8988T (cell line): ENCODE measurements around the gene ZNF418.
"Not testable (repeated sequence)": the region's sequence is repeated elsewhere in the genome, so short reads cannot be mapped to it uniquely, and the experiment has no call there.

Source experiments
- DNase-seq: peaks from one replicate; pipeline ENCODE4 v3.0.0; 2011

Gene ZNF418

GRCh38 chr19:57934820-57935665, at the start of gene ZNF418:
TSS of gene ZNF418 (minus strand) at chr19:57935402. CDS start at chr19:57933822, 1,580 bp downstream.
- DNase-seq, result no peak

- DNase-seq, result no peak
Observed at GRCh38 chr19:57978586-57979289, 43.5 kb upstream of the ZNF418 start.

- DNase-seq, result no peak
Observed at GRCh38 chr19:57974434-57974833, 39.2 kb upstream of the ZNF418 start, which contains the start of gene C19orf18. TSS of gene C19orf18 (minus strand) at chr19:57974534. CDS start at chr19:57974432, 102 bp downstream.

- DNase-seq, result no peak
Observed at GRCh38 chr19:57964761-57965160, 29.6 kb upstream of the ZNF418 start.

- no peak for DNase-seq
Observed at GRCh38 chr19:57961785-57962184, 26.6 kb upstream of the ZNF418 start.

GRCh38 chr19:57954996-57955395, 19.8 kb upstream of the ZNF418 start:
- no peak for DNase-seq

- no peak for DNase-seq
Observed at GRCh38 chr19:57949702-57950101, 14.5 kb upstream of the ZNF418 start.

GRCh38 chr19:57949296-57949695, 14.1 kb upstream of the ZNF418 start:
- no peak for DNase-seq

GRCh38 chr19:57947419-57948134, 12.4 kb upstream of the ZNF418 start, which contains the start of gene ZNF256:
TSS of gene ZNF256 (minus strand) at chr19:57947706. CDS start at chr19:57947474, 232 bp downstream.
- peak; percentile 76 for DNase-seq

GRCh38 chr19:57947088-57947418, 11.9 kb upstream of the ZNF418 start:
- no peak for DNase-seq

GRCh38 chr19:57946316-57946715, 11.1 kb upstream of the ZNF418 start:
- no peak for DNase-seq

- DNase-seq, result no peak
Observed at GRCh38 chr19:57941593-57941992, 6.4 kb upstream of the ZNF418 start.

GRCh38 chr19:57935731-57936130, 529 bp upstream of the ZNF418 start:
- DNase-seq, result no peak

GRCh38 chr19:57927587-57927986, 7.6 kb downstream of the ZNF418 start:
- DNase-seq, result no peak

GRCh38 chr19:57916168-57916995, 18.8 kb downstream of the ZNF418 start, which contains the start of gene ZNF417:
TSS of gene ZNF417 (minus strand) at chr19:57916592. CDS start at chr19:57916411, 181 bp downstream.
- DNase-seq, result peak; percentile 57

GRCh38 chr19:57914531-57914930, 20.7 kb downstream of the ZNF418 start:
- DNase-seq, result no peak

- no peak for DNase-seq
Observed at GRCh38 chr19:57907394-57907793, 27.8 kb downstream of the ZNF418 start.

GRCh38 chr19:57905258-57905657, 29.9 kb downstream of the ZNF418 start:
- DNase-seq, result no peak

GRCh38 chr19:57903618-57904184, 31.5 kb downstream of the ZNF418 start:
- no peak for DNase-seq

GRCh38 chr19:57900311-57900710, 34.9 kb downstream of the ZNF418 start:
- no peak for DNase-seq

GRCh38 chr19:57890706-57891105, 44.5 kb downstream of the ZNF418 start:
- DNase-seq, result not testable (repeated sequence)
